GM23338 (cell line): Measurements from ENCODE around the gene RNF166. TPM values are rescaled to one million over a fixed set of nuclear protein-coding genes. Genes with fewer than 3 reads are reported as not detected.

ENCODE experiments used
- ATAC-seq: fragments of 200-7000 bp; cut with Tn5 transposase; 3 replicates; pipeline ENCODE4 v1.9.1; 2020
- DNase-seq: peaks from one replicate; pipeline ENCODE4 v3.0.0-alpha.2; 2015; ENCODE audit warnings: low spot score
- H2AFZ ChIP-seq: fragments of 200-600 bp; sonication (generic); 2 replicates; pipeline ENCODE4 v1.8.0; 2016; ENCODE audit warnings: antibody characterized with exemption, mild to moderate bottlenecking, moderate library complexity
- H3F3A ChIP-seq: fragments of 200-600 bp; sonication (generic); replicated peaks from 2 replicates; pipeline ENCODE4 v1.8.0; 2017; ENCODE audit warnings: antibody characterized with exemption, mixed run types, low read depth
- H3K27ac ChIP-seq: fragments of 200-600 bp; sonication (generic); 2 replicates; pipeline ENCODE4 v1.6.1; 2016; ENCODE audit warnings: low read depth
- H3K27me3 ChIP-seq: fragments of 200-600 bp; sonication (generic); 2 replicates; pipeline ENCODE4 v1.8.0; 2016; ENCODE audit warnings: mild to moderate bottlenecking, mixed run types, moderate library complexity; ENCODE audit not compliant: insufficient read depth
- H3K36me3 ChIP-seq: fragments of 200-600 bp; sonication (generic); 2 replicates; pipeline ENCODE4 v1.8.0; 2016; ENCODE audit warnings: mild to moderate bottlenecking; ENCODE audit not compliant: insufficient read depth
- H3K4me1 ChIP-seq: fragments of 200-600 bp; sonication (generic); 2 replicates; pipeline ENCODE4 v1.8.0; 2016; ENCODE audit warnings: mild to moderate bottlenecking, moderate library complexity; ENCODE audit not compliant: insufficient read depth
- H3K4me2 ChIP-seq: fragments of 200-600 bp; sonication (generic); 2 replicates; pipeline ENCODE4 v1.7.1; 2017; ENCODE audit warnings: mixed run types
- H3K4me3 ChIP-seq: fragments of 200-600 bp; sonication (generic); 2 replicates; pipeline ENCODE4 v1.6.1; 2016; ENCODE audit warnings: mixed run types
- H3K79me2 ChIP-seq: fragments of 200-600 bp; sonication (generic); replicated peaks from 2 replicates; pipeline ENCODE4 v1.8.0; 2017; ENCODE audit warnings: mild to moderate bottlenecking; ENCODE audit not compliant: insufficient read depth
- H3K9me2 ChIP-seq: fragments of 200-600 bp; sonication (generic); 2 replicates; pipeline ENCODE4 v1.8.0; 2017; ENCODE audit not compliant: insufficient read depth
- H4K20me1 ChIP-seq: fragments of 200-600 bp; sonication (generic); replicated peaks from 2 replicates; pipeline ENCODE4 v1.8.0; 2017; ENCODE audit warnings: mild to moderate bottlenecking; ENCODE audit not compliant: insufficient read depth
- H3K27ac Mint-ChIP-seq: 2 replicates; pipeline ENCODE4 v1.8.0; 2020; ENCODE audit warnings: inconsistent platforms, mild to moderate bottlenecking, moderate library complexity, mixed read lengths
- H3K27me3 Mint-ChIP-seq: 3 replicates; pipeline ENCODE4 v1.8.0; 2022; ENCODE audit warnings: low read depth, mild to moderate bottlenecking, moderate library complexity, mixed read lengths, inconsistent platforms; ENCODE audit not compliant: insufficient read depth, poor library complexity
- H3K36me3 Mint-ChIP-seq: 3 replicates; pipeline ENCODE4 v1.8.0; 2021; ENCODE audit warnings: low read depth, mild to moderate bottlenecking, inconsistent platforms, moderate library complexity, mixed read lengths
- H3K4me1 Mint-ChIP-seq: 3 replicates; pipeline ENCODE4 v1.8.0; 2020; ENCODE audit warnings: mild to moderate bottlenecking, inconsistent platforms, mixed read lengths
- H3K4me3 Mint-ChIP-seq: 3 replicates; pipeline ENCODE4 v1.8.0; 2021; ENCODE audit warnings: moderate library complexity, mild to moderate bottlenecking, inconsistent platforms, mixed read lengths
- H3K9me3 Mint-ChIP-seq: 3 replicates; pipeline ENCODE4 v1.8.0; 2020; ENCODE audit warnings: moderate library complexity, mild to moderate bottlenecking, inconsistent platforms, mixed read lengths
- CTCF ChIP-seq, 2 experiments: fragments of 200-600 bp in 1 of 2; sonication (generic) in 1 of 2; conservative IDR thresholded peaks; 2 replicates each; pipeline versions ENCODE4 v1.5.1 to v1.6.1; 2016 to 2017; ENCODE audit warnings: antibody characterized with exemption in 2 of 2, low read depth in 2 of 2, mild to moderate bottlenecking in 2 of 2, moderate library complexity in 1 of 2
- ETS1 ChIP-seq: IDR thresholded peaks from 2 replicates; pipeline ENCODE4 v1.6.1; 2016; ENCODE audit warnings: antibody characterized with exemption
- EZH2 ChIP-seq: fragments of 200-600 bp; sonication (generic); IDR thresholded peaks from one replicate; pipeline ENCODE4 v1.8.0; 2017; ENCODE audit warnings: antibody characterized with exemption, mild to moderate bottlenecking, low read depth; ENCODE audit not compliant: unreplicated experiment
- EZH2phosphoT487 ChIP-seq: fragments of 200-600 bp; sonication (generic); IDR thresholded peaks from one replicate; pipeline ENCODE4 v1.8.1; 2018; ENCODE audit warnings: antibody characterized with exemption; ENCODE audit not compliant: unreplicated experiment
- JUNB ChIP-seq: IDR thresholded peaks from one replicate; pipeline ENCODE4 v1.6.1; 2016; ENCODE audit warnings: antibody characterized with exemption; ENCODE audit not compliant: unreplicated experiment
- NANOG ChIP-seq: IDR thresholded peaks from 2 replicates; pipeline ENCODE4 v1.6.1; 2016; ENCODE audit warnings: antibody characterized with exemption, borderline replicate concordance
- POLR2AphosphoS5 ChIP-seq: IDR thresholded peaks from 2 replicates; pipeline ENCODE4 v1.6.1; 2016; ENCODE audit warnings: antibody characterized with exemption, low read depth
- REST ChIP-seq: IDR thresholded peaks from one replicate; pipeline ENCODE4 v1.6.1; 2018; ENCODE audit warnings: antibody characterized with exemption; ENCODE audit not compliant: unreplicated experiment
- ZNF114 ChIP-seq: fragments of 250-450 bp; sonication (Bioruptor Pico); IDR thresholded peaks from 2 replicates; pipeline ENCODE4 v1.5.0; 2020; ENCODE audit warnings: mild to moderate bottlenecking, moderate library complexity
- polyA plus RNA-seq: library from polyadenylated mRNA; unstranded; fragments of >200 nt; fragmentation: Nextera tagmentation; extraction: Ambion mirVana; gene quantifications from 2 replicates; pipeline ENCODE4 v1.2.1, GENCODE V29; 2016
- total RNA-seq: library from RNA; depleted of rRNA; stranded (reverse); fragments of >200 nt; shearing (Covaris generic); gene quantifications from 2 replicates; pipeline ENCODE4 v1.2.3, GENCODE V29; 2014

Gene RNF166
- total and polyA plus RNA-seq, 2 experiments from 2014 or later = 24.9 to 43.4 TPM

GRCh38 chr16:88735616-88736015, 29.4 kb upstream of the RNF166 start:
- H4K20me1 ChIP-seq = no peaks in the 10 kb centered on the region
- no peak overlapping the region for H3K27ac Mint-ChIP-seq
- no peak overlapping the region for H3K4me3 Mint-ChIP-seq
- no peaks in the 10 kb centered on the region for H3K79me2 ChIP-seq
- DNase-seq = no peak
- no peaks in the 10 kb centered on the region for H3K27me3 ChIP-seq
- H3K27me3 Mint-ChIP-seq = peaks cover 12% of the 10 kb centered on the region
- no peak for TF ChIP-seq EZH2
- no peak for TF ChIP-seq REST
- no peak for TF ChIP-seq ETS1
- TF ChIP-seq ZNF114 (CRISPR knock-in tag) = no peak
- no peak for TF ChIP-seq EZH2phosphoT487
- no peaks in the 10 kb centered on the region for H3K9me2 ChIP-seq
- no peak overlapping the region for H3K27ac ChIP-seq
- H2AFZ ChIP-seq = no peak overlapping the region
- no peak overlapping the region for H3K4me3 ChIP-seq
- no peaks in the 10 kb centered on the region for H3K9me3 Mint-ChIP-seq
- H3F3A ChIP-seq = no peaks in the 10 kb centered on the region
- H3K4me1 ChIP-seq = no peaks in the 10 kb centered on the region
- H3K4me2 ChIP-seq = no peak overlapping the region
- peaks cover 5% of the 10 kb centered on the region; the same call in 1 of the 3 replicates for H3K36me3 Mint-ChIP-seq
- H3K4me1 Mint-ChIP-seq = no peaks in the 10 kb centered on the region
- ATAC-seq = no peak
- H3K36me3 ChIP-seq = no peaks in the 10 kb centered on the region; the same call in 1 of the 2 replicates

GRCh38 chr16:88735121-88735520, 28.9 kb upstream of the RNF166 start:
- Histone ChIP-seq H3K79me2 (no peaks in the 10 kb centered on the region), H3K36me3 (no peaks in the 10 kb centered on the region), H4K20me1 (no peaks in the 10 kb centered on the region), H3F3A (no peaks in the 10 kb centered on the region), H3K4me1 (no peaks in the 10 kb centered on the region), H3K4me2 (no peak overlapping the region), H3K27ac (no peak overlapping the region), H2AFZ (no peak overlapping the region), H3K4me3 (no peak overlapping the region), H3K9me2 (no peaks in the 10 kb centered on the region), H3K27me3 (no peaks in the 10 kb centered on the region)
- H3K27ac Mint-ChIP-seq = no peak overlapping the region
- H3K4me3 Mint-ChIP-seq = no peak overlapping the region
- H3K36me3 Mint-ChIP-seq = peaks cover 5% of the 10 kb centered on the region; the same call in 1 of the 3 replicates
- no peak for TF ChIP-seq CTCF (conservative IDR thresholded peaks at IDR 0.05; ENCODE audit: low read depth in 2 of 2)
- TF ChIP-seq ETS1 = no peak
- TF ChIP-seq JUNB = no peak
- TF ChIP-seq EZH2 = no peak
- TF ChIP-seq POLR2AphosphoS5 = no peak
- TF ChIP-seq NANOG = no peak
- no peaks in the 10 kb centered on the region for H3K9me3 Mint-ChIP-seq
- no peaks in the 10 kb centered on the region for H3K4me1 Mint-ChIP-seq
- no peak for DNase-seq
- H3K27me3 Mint-ChIP-seq = peaks cover 11% of the 10 kb centered on the region
- ATAC-seq = no peak
